GM21423 (cell line): Measurements from ENCODE around the gene ALDH3B1.

Experiments used
- ATAC-seq: cut with Tn5 transposase; IDR thresholded peaks from one replicate; pipeline ENCODE4 v1.9.1; 2021; ENCODE audit warnings: mild to moderate bottlenecking, moderate library complexity; ENCODE audit not compliant: unreplicated experiment

Gene ALDH3B1

DNA sequence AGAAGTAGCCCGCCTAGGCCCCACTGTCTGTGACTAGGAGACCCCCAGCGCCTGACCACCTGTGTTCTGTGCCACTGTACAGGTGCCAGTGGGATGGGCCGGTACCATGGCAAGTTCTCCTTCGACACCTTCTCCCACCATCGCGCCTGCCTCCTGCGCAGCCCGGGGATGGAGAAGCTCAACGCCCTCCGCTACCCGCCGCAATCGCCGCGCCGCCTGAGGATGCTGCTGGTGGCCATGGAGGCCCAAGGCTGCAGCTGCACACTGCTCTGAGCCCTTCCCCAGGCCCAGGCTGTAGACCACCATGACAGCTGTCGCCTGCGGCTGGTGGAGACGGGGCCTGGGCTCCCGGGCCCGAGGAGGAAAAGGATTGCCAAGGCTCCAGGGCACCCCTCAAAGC lies 17.5 kb downstream of the ALDH3B1 start:
- no peak for ATAC-seq

DNA sequence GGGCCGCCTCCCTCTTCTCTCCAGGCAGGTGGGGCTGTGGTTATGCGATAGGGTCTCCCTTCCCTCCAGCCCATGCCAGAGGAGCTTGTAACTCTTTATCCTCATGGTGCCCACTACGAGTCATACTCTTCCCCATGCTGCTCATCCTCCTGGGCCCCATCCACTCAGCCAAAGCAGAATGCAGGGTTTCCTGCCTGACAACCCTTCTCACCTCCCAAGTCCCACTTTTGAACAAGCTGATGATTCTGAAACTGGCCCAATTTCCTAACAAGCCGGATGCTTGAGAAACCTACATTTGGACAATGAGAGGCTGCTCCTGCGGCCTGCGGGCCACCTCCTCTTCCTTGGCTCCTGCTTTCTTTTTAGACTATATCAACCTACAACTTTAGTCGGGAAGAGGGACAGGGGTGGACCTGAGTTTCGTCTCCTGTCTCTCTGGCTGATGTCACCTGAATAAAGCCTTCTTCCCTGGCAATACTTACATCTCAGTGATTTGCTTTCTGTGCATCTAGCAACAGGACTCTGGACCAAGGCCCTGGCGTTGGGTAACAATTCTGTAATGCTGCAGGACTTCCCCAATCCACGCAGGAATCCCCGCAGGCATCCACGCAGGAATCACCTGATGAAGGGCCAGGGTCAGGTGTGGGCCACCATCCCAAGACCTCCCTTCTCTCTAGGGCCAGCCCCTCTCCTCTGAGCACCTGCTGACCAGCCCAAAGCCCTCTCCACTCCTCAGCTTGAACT lies 18.8 kb downstream of the ALDH3B1 start:
- ATAC-seq = no peak

DNA sequence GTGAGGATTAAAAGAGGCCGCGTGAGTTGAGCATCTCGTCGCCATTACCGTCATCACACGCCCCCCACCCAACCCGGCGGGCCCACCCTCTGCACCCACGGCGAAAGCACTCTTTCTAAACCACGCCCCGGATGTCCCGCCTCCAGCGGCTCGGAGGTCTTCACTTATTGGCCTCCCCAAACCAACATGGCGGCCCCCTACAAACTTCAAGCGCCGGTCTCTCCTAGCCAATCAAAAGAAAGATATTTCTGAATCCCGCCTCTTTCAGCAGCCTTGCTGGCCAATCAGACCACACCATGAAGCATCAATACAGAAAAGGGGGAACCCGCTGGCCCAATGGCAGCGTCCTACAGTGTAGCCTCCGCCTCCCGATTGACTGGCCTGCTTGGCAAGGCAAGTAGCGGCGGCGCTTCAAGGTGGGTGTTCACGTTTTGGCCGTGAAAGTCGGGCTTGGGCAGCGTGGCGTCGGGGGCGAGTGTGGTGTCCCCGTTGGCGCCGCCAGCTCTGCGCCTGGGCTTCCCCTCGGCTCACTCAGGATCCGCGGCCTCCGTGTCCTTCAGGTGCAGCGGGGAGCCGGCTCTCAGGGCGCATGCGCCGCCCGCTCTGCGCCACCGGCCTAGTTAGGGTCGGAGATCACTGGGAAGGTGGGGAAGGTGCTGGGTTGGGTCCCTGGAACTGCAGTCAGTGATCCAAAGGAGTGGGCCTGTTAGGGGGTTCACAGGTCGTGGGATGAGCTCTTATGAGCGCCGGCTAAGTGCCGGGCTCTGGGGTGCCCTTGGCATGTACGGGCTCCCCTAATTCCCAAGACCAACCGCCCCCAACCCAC lies 20.4 kb downstream of the ALDH3B1 start, which contains the start of gene NDUFS8:
TSS of gene NDUFS8 (plus strand) at position 364 of the 826 bp plus-strand sequence. CDS start 1,471 bp downstream, outside the sequence.
- peak; percentile 91 for ATAC-seq

DNA sequence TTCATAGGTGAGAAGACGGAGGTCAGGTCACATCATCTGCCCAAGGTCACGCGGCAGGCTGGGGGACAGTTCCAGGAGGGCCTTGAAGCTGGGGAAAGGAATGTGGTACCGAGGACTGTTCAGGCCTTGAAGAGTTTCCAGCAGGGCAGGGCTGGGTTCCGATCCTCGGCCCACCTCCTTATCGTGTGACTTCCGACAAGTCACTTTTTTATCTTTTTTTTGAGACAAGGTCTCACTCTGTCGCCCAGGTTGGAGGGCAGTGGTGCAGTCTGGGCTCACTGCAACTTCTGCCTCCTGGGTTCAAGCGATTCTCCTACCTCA lies 21.0 kb downstream of the ALDH3B1 start:
- no peak for ATAC-seq

DNA sequence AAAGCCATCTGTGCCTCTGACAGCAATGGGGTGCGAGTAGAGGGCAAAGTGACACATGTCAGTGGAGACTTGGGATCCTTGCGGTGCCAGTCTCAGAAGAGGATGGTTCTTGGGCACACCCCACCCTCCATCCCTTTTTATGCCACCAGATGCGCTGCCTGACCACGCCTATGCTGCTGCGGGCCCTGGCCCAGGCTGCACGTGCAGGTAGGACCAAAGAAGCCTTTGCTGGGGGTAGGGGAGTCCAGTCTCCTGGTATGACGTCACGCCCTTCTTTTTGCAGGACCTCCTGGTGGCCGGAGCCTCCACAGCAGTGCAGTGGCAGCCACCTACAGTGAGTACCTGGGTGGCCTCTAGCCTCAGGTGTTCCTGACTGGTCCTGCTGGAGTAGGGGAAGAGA lies 21.9 kb downstream of the ALDH3B1 start:
- no peak for ATAC-seq

DNA sequence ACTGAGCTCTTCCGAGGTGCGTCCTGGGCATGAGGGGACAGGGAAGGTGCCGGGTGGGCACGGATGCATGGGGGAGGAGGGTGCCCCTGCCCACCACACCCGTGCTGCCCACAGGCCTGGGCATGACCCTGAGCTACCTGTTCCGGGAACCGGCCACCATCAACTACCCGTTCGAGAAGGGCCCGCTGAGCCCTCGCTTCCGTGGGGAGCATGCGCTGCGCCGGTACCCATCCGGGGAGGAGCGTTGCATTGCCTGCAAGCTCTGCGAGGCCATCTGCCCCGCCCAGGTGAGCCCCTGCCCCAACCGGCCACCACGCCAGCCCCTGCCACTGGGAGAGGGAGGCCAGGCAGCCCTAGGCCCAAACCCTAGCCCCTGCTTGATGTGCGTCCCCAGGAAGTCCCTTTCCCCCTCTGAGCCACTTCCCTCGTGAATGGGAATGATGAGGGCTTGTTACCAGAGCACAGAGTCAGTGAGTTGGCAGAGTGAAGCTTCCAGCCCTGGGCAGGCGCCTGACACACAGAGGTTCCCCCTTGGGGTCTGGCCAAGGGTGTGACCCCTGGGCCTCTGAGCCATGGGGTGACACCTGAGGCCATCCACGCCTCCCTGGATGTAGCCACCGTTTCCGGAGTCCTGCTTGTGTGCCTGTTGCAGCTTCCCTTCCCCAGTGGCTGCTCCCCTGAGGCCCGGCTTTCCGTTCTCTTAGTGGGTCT lies 23.0 kb downstream of the ALDH3B1 start:
- no peak for ATAC-seq

DNA sequence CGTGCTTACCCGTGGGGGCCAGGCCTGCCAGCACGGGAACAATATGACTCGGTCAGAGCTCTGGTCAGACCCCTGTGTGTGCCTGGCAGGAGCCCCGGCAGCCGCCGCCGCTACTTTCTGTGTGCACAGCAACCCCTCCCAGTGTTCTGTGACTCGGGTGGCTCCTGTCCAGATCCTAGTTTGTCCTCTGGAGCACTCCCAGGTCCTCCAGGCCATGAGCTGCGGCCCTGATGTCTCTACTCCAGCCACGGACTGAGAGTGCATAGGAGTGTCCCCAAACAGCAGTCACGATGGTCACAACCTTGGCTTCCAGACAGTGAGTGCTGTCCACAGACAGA lies 23.6 kb downstream of the ALDH3B1 start:
- ATAC-seq = no peak

DNA sequence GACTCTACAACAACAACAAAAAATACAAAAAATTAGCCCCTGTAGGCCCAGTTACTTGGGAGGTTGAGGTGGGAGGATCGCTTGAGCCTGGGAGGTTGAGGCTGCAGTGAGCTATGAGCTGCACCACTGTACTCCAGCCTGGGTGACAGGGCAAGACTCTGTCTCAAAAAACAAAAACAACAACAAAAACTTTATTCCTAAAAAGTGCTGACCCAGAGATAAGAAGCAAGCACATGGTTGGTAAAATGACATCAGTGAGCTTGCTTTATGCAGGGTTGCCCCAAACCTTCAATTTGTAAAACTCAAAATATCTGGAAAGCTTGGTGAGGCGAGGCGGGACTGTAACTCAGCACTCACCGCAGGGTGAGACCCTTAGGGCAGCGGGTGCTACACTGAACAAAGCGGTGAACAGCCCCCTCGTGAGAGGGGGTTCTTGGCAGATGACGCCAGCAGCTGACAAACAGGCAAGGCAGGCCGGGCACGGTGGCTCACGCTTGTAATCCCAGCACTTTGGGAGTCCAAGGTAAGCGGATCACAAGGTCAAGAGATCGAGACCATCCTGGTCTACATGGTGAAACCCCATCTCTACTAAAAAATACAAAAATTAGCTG lies 25.2 kb downstream of the ALDH3B1 start:
- no peak for ATAC-seq

DNA sequence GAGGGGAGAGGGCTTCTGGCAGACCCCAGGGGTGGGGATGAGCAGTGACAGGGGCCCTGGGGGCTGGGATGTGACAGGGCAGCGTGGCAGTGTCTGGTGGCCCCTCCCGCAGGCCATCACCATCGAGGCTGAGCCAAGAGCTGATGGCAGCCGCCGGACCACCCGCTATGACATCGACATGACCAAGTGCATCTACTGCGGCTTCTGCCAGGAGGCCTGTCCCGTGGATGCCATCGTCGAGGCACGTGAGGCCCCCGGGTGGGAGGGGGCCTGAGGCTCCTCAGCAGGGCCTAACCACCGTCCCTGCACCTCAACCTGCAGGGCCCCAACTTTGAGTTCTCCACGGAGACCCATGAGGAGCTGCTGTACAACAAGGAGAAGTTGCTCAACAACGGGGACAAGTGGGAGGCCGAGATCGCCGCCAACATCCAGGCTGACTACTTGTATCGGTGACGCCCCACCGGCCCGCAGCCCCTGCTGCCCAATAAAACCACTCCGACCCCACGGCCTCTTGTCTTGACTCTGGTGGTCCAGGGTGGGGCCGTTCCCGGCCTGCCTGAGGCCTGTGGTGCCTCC lies 26.1 kb downstream of the ALDH3B1 start:
- no peak for ATAC-seq

DNA sequence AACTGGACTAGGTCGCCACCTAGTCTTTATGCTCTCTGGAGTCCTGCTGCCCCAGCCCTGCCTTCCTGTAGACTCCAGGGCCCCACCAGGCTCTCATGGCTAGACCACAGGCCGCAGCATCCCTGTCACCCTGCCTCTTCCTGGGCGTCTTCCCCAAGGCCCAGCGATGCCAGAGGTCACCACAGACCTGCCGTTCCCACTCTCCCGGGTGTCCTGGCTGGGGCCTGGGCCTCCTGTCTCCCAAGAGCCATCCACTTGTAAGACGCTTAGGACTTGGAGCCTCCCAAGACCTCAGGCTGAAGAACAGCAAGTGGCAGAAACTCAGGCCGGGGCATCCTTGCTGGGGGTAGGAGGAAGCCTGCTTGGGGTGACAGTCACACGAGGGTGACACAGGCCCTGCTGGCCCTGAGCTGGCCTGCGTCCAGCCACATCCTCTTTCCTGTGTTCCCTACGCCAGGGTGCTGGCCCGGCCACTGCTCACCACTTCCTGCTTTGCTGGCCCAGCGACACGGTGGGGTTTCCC lies 26.7 kb downstream of the ALDH3B1 start:
- no peak for ATAC-seq

DNA sequence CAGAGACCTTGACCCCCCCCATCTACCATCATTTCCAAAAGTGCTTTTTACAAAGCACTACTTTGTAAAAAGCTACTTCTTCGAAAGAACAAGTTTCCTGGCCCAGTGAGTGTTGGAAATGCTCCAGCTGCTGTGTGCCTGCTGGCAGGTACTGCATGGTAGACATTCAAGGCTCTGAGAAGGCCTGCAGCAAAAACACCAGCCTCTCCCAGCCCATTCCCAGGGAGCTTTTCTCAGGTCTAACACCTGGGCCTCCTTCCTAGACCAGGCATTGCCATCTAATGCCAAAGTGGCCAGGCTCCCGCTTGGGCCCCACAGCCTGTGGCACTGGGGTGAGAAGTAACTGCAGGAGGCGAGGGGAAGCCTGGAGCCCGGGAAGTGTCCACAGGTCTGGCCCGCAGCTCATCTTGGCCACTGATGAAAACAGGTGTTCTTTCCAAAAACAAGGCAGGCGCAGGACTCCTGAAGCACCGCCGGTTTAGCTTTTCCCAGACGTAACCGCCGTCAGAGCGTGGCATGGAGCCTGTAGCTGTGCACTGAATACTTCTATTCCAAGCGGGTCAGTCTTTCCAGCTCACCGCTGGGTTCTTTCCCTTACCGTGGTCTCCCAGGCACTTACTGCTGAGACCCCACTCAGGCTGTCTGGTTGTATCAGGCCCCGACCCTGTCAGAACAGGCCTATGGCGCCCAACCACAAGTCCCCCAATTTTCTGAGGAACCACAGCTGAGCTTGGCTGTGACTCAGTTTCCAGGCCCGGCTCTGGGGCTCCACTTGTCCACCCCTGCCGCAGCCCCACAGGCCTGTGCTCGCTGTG lies 27.5 kb downstream of the ALDH3B1 start:
- no peak for ATAC-seq

DNA sequence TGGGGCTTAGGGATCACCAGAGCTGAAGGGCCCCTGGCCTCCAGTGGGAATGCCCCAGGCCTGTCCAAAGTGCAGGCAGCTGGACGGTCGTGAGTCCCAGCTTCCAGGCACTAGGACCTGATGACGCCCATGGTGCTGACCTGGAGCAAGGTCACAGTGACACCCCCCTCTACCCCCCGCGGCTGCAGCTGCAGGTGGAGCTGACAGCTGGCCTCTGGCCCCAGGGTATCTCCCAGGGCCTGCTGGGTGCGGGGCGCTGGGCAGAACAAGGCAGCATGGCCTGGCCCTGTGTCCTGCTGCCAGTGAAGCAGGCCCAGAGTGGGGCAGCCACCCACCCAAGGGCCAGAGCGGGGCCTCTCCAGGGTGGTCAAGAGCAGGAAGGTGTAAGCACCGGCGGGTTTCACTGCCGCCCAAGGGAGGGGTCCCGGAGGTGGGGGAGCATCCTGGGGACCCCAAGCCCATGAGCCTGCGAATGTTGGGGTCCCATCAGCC lies 28.1 kb downstream of the ALDH3B1 start:
- no peak for ATAC-seq

DNA sequence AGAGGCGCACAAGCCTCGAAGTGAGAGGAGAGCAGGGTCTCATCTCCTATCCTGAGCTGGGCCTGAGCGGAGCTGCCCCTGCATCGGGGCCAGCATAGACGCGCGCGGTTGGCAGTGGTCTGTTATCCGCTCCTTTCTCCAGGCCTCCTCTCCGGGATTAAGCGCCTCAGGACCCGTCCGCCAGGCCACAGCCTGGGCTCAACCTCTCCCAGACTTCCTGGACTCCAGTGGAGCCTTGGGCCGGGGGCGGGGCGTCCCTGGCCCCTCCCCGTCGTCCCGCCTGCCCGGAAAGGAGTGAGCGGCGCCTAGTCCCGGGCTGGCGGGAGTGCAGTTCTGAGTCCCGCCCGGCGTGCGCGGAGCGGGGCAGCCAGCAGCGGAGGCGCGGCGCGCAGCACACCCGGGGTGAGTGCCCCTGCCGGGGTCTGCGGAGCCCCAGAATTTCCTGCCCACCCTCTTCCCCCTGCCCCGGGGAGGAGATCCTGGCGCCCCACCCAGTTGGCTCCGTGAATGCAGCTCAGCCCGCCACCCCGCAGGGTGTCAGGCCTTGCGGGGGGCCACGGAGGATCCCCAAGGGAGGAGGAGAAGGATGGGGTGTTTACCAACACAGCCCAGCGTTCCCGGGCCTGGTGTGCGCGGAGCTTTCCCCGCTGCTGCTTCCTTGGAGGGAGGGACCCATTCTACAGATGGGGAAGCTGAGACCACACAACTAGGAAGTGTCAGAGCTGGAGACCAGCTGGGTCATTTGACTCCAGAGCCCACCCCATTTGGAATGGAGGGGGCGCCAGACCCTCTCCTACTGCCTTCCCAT lies 28.8 kb downstream of the ALDH3B1 start, which contains the start of gene TCIRG1:
TSS of gene TCIRG1 (plus strand) at position 308 of the 808 bp plus-strand sequence. CDS start 2,247 bp downstream, outside the sequence.
- peak; percentile 35 for ATAC-seq

DNA sequence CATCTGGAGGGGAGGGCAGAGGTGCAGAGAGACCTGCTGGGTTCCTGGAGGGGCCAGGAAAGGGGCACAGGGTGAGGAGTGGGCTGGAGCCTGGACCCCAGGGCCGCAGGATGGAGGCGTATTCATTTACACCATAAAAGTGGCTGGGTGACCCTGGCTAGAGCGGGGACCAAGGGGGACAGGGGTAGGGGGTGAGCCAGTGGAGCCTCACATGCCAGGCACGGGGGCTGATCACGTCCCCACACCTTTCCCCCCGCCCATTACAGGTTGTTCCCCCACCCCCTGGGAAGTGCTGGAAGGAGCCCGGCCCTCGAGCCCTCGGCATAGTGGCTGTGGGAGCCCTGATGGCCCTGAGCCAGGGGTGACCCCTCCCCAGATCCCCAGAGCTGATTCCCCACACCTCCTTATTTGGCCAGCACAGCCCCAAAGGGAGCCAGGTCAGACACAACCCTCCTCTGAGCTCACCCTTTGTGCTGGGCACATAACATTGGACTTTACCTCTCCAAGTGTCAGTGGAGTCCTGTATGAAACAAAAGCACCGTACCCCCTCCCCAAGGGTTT lies 29.5 kb downstream of the ALDH3B1 start:
- ATAC-seq = no peak

DNA sequence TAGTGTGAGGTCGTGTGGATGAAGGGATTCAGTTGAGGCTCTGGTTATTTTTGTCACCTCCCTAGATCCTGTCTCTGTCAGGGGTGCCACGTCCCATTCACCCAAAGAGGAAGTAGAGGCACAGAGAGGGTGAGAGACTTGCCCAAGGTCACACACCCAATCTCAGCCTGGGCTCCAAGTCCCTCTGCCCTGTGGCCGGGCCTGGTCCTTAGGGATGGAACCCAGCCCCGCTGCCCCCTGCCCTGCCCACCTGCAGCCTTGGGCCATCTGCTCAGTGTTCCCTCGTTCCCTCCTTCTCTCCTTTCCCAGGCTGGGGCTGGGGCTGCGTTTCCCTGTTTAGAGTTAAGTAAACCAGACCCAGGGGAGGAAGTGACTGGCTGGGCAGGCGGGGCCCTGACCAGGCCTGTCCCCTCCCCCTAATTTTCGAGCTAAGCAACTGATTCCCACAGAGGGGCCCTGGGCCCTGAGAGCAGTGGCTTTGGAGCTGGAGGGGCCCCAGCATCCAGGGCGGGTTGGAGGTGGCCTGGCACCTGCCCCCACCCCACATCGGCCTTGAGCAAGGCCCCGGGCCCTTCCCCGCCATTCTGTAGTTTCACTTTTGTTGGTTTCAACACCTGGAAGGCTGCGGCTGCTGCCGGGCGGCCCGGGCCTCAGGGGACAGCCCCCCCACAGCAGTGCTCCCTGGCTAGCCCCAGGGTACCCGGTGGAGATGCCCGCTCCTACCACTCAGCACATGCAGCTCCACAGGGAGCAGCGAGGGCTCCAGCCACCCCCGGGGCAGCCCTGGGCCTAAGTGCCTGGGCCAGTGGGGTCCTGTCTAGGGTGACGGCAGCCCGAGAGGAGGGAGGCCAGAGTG lies 30.2 kb downstream of the ALDH3B1 start:
- ATAC-seq = peak; percentile 51

DNA sequence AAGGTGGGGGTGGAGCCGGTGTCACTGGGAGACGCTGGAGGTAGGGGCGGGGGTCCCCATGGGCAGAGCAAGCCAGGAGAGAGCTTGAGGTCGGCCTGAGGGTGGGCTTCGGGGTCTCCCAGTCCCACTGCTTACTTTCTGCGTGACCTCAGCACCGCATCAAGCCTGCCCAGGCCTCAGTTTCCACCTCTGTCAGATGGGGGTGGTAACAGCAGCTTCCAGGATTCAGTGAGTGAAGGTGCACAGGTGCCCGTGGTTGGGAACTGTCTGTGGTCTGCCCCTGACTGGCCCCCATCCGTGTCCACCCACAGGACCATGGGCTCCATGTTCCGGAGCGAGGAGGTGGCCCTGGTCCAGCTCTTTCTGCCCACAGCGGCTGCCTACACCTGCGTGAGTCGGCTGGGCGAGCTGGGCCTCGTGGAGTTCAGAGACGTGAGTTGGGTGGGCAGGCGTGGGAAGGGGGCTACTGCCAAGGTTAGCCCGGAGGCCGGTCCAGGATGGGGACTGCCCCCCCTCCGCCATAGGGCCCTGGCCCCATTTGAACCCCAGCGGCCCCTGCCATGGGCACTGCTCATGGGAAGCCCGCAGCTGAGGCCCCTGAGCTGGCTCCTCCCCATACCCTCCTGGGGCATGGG lies 30.9 kb downstream of the ALDH3B1 start:
- ATAC-seq = no peak

DNA sequence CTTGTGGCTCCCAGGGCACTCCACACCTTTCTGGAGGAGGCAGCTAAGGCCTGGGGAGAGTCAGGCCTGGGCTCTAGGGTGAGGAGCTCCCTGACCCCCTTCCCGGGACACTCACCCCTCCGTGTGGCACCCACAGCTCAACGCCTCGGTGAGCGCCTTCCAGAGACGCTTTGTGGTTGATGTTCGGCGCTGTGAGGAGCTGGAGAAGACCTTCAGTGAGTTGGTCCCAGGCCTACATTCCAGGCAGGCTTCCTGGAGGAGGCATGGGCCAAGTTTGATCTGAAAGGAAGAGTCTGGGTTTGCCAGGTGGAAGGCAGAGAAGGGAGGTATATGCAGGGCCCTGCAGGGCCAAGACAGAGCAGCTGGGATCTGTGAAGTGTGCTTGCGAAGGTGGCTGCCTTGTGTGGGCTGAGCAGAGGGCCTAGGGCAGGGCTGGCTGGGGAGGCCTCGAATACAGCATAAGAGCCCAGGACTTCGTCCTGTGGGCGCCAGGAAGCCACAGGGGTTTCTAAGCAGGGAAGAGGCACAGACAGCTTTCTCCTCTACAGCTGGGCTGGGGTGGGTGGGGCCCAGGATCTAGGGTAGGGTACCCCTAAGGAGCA lies 31.6 kb downstream of the ALDH3B1 start:
- no peak for ATAC-seq
